Stimulated activated CD4-positive, alpha-beta T cell treated with anti-CD3 and anti-CD28 coated beads, Interleukin-4, amount 100 ng/mL, for 1 hour (primary cell): ENCODE measurements around the gene TBC1D5.

Experiments
- DNase-seq: peaks from one replicate; pipeline ENCODE4 v3.0.0-alpha.2; 2020

The TBC1D5 gene

GRCh38 chr3:17195856-17196604, 546.4 kb downstream of the TBC1D5 start:
- no peak for DNase-seq

GRCh38 chr3:17195192-17195611, 547.2 kb downstream of the TBC1D5 start:
- DNase-seq, result no peak

- no peak for DNase-seq
These were observed 548.3 kb downstream of the TBC1D5 start for GRCh38 chr3:17194116-17194515.

- no peak for DNase-seq
These were observed 549.4 kb downstream of the TBC1D5 start for GRCh38 chr3:17192995-17193394.

- DNase-seq, result no peak
These were observed 551.9 kb downstream of the TBC1D5 start for GRCh38 chr3:17190353-17191078.

GRCh38 chr3:17188378-17188777, 554.1 kb downstream of the TBC1D5 start:
- DNase-seq, result no peak

GRCh38 chr3:17187589-17188184, 554.7 kb downstream of the TBC1D5 start:
- no peak for DNase-seq

GRCh38 chr3:17183951-17184550, 558.4 kb downstream of the TBC1D5 start:
- DNase-seq, result no peak

- no peak for DNase-seq
These were observed 560.3 kb downstream of the TBC1D5 start for GRCh38 chr3:17182166-17182565.

GRCh38 chr3:17181413-17181907, 561.0 kb downstream of the TBC1D5 start:
- no peak for DNase-seq

GRCh38 chr3:17179381-17180205, 562.8 kb downstream of the TBC1D5 start:
- no peak for DNase-seq

- DNase-seq, result no peak
These were observed 565.7 kb downstream of the TBC1D5 start for GRCh38 chr3:17176757-17177156.

GRCh38 chr3:17175187-17175807, 567.1 kb downstream of the TBC1D5 start:
- no peak for DNase-seq

GRCh38 chr3:17166369-17166768, 576.1 kb downstream of the TBC1D5 start:
- DNase-seq, result peak; percentile 15

GRCh38 chr3:17162116-17162515, 580.3 kb downstream of the TBC1D5 start:
- no peak for DNase-seq

GRCh38 chr3:17160597-17160996, 581.8 kb downstream of the TBC1D5 start:
- DNase-seq, result no peak

- DNase-seq, result no peak
These were observed 583.3 kb downstream of the TBC1D5 start for GRCh38 chr3:17158941-17159682.

GRCh38 chr3:17157713-17158112, 584.7 kb downstream of the TBC1D5 start:
- no peak for DNase-seq

- DNase-seq, result no peak
These were observed 585.6 kb downstream of the TBC1D5 start for GRCh38 chr3:17156864-17157263.

- DNase-seq, result no peak
These were observed 586.5 kb downstream of the TBC1D5 start for GRCh38 chr3:17155951-17156350.

GRCh38 chr3:17154941-17155340, 587.5 kb downstream of the TBC1D5 start:
- no peak for DNase-seq
